SK-N-SH treated with all-trans-retinoic acid at 6 μM for 48 hours (cell line): ENCODE measurements around the gene FHIT.
A peak's percentile ranks its signal among the peaks of the same experiment; 100 is the strongest.

Experiments
- ATAC-seq: fragments of 200-7000 bp; cut with Tn5 transposase; 3 replicates; pipeline ENCODE4 v1.9.1; 2020; ENCODE audit warnings: mild to moderate bottlenecking, moderate library complexity
- ARNTL ChIP-seq: fragments of 450-650 bp; formaldehyde crosslinking; IDR thresholded peaks from 2 replicates; pipeline ENCODE4 v1.5.0; 2020; ENCODE audit warnings: low read depth, mild to moderate bottlenecking, moderate library complexity, borderline replicate concordance
- BACH2 ChIP-seq: fragments of 250-450 bp; sonication (Bioruptor Pico); IDR thresholded peaks from 2 replicates; pipeline ENCODE4 v1.9.0; 2021; ENCODE audit warnings: mild to moderate bottlenecking, borderline replicate concordance
- CSDC2 ChIP-seq: fragments of 250-450 bp; sonication (Bioruptor Pico); IDR thresholded peaks from 2 replicates; pipeline ENCODE4 v1.5.0; 2020; ENCODE audit warnings: mild to moderate bottlenecking, moderate library complexity
- ESRRG ChIP-seq: fragments of 250-450 bp; sonication (Bioruptor Pico); IDR thresholded peaks from 2 replicates; pipeline ENCODE4 v1.6.1; 2021; ENCODE audit warnings: mild to moderate bottlenecking
- GLIS3 ChIP-seq: fragments of 250-450 bp; sonication (Bioruptor Pico); IDR thresholded peaks from 2 replicates; pipeline ENCODE4 v1.5.0; 2020; ENCODE audit warnings: mild to moderate bottlenecking, moderate library complexity
- ISL1 ChIP-seq: fragments of 250-450 bp; sonication (Bioruptor Pico); IDR thresholded peaks from 2 replicates; pipeline ENCODE4 v2.1.2; 2022; ENCODE audit warnings: mild to moderate bottlenecking, moderate library complexity
- RARB ChIP-seq: fragments of 250-450 bp; sonication (Bioruptor Pico); IDR thresholded peaks from 2 replicates; pipeline ENCODE4 v1.8.0; 2021; ENCODE audit warnings: mild to moderate bottlenecking, moderate library complexity
- SNAI2 ChIP-seq: fragments of 250-450 bp; sonication (Bioruptor Pico); IDR thresholded peaks from 2 replicates; pipeline ENCODE4 v1.5.0; 2020; ENCODE audit warnings: mild to moderate bottlenecking, moderate library complexity
- TCF4 ChIP-seq: fragments of 250-450 bp; sonication (Bioruptor Pico); IDR thresholded peaks from 2 replicates; pipeline ENCODE4 v1.8.0; 2021; ENCODE audit warnings: mild to moderate bottlenecking, moderate library complexity, borderline replicate concordance
- TOX ChIP-seq: fragments of 250-450 bp; sonication (Bioruptor Pico); IDR thresholded peaks from 2 replicates; pipeline ENCODE4 v1.8.0; 2021; ENCODE audit warnings: mild to moderate bottlenecking, moderate library complexity, borderline replicate concordance
- ZC3H10 ChIP-seq: fragments of 250-450 bp; sonication (Bioruptor Pico); IDR thresholded peaks from 2 replicates; pipeline ENCODE4 v1.5.1; 2021; ENCODE audit warnings: mild to moderate bottlenecking, moderate library complexity
- ZNF565 ChIP-seq: fragments of 450-650 bp; formaldehyde crosslinking; conservative IDR thresholded peaks from 2 replicates; pipeline ENCODE4 v1.5.0; 2020; ENCODE audit warnings: low read depth, mild to moderate bottlenecking, moderate library complexity
- ZNF8 ChIP-seq: fragments of 450-650 bp; formaldehyde crosslinking; IDR thresholded peaks from 2 replicates; pipeline ENCODE4 v1.5.0; 2020; ENCODE audit warnings: mild to moderate bottlenecking, moderate library complexity
- TF ChIP-seq, protein P1 (sequence below): fragments of 250-450 bp; sonication (Bioruptor Pico); IDR thresholded peaks from 2 replicates; pipeline ENCODE4 v1.5.1; 2020; ENCODE audit warnings: low read depth, mild to moderate bottlenecking, moderate library complexity
- TF ChIP-seq, protein P2 (sequence below): fragments of 250-450 bp; sonication (Bioruptor Pico); IDR thresholded peaks from 2 replicates; pipeline ENCODE4 v1.8.0; 2021; ENCODE audit warnings: low read depth, mild to moderate bottlenecking, moderate library complexity, borderline replicate concordance
- TF ChIP-seq, protein P3 (sequence below): fragments of 250-450 bp; sonication (Bioruptor Pico); IDR thresholded peaks from 2 replicates; pipeline ENCODE4 v1.5.0; 2020; ENCODE audit warnings: mild to moderate bottlenecking, moderate library complexity
- TF ChIP-seq, protein P4 (sequence below): fragments of 250-450 bp; sonication (Bioruptor Pico); IDR thresholded peaks from 2 replicates; pipeline ENCODE4 v1.8.0; 2020; ENCODE audit warnings: mild to moderate bottlenecking, moderate library complexity, borderline replicate concordance
- TF ChIP-seq, protein P5 (sequence below): fragments of 250-450 bp; sonication (Bioruptor Pico); IDR thresholded peaks from 2 replicates; pipeline ENCODE4 v1.5.1; 2021; ENCODE audit warnings: mild to moderate bottlenecking, moderate library complexity

FHIT gene

DNA sequence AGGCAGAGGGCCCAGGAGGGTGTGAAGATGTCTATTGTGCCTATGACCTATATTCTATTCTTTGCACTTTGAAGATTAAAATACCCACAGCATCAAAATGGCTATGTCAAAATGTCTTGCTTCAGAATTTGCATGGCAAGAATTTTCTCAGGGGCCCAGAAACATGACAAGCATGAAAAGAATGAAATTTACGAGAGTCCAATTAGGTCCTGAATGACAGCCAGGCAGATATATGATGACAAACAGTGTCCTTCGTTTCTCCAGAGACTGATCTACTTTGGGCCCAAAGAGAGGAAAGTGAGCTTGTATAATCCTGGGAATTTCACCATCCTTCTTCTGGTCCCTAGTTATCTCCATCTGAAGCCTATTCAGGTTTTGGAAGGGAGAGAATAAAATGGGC lies 609.9 kb downstream of the FHIT start:
- no peak for ATAC-seq
- TF ChIP-seq, protein P1, sequence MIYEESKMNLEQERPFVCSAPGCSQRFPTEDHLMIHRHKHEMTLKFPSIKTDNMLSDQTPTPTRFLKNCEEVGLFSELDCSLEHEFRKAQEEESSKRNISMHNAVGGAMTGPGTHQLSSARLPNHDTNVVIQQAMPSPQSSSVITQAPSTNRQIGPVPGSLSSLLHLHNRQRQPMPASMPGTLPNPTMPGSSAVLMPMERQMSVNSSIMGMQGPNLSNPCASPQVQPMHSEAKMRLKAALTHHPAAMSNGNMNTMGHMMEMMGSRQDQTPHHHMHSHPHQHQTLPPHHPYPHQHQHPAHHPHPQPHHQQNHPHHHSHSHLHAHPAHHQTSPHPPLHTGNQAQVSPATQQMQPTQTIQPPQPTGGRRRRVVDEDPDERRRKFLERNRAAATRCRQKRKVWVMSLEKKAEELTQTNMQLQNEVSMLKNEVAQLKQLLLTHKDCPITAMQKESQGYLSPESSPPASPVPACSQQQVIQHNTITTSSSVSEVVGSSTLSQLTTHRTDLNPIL (CRISPR knock-in tag) = no peak
- TF ChIP-seq, protein P2, sequence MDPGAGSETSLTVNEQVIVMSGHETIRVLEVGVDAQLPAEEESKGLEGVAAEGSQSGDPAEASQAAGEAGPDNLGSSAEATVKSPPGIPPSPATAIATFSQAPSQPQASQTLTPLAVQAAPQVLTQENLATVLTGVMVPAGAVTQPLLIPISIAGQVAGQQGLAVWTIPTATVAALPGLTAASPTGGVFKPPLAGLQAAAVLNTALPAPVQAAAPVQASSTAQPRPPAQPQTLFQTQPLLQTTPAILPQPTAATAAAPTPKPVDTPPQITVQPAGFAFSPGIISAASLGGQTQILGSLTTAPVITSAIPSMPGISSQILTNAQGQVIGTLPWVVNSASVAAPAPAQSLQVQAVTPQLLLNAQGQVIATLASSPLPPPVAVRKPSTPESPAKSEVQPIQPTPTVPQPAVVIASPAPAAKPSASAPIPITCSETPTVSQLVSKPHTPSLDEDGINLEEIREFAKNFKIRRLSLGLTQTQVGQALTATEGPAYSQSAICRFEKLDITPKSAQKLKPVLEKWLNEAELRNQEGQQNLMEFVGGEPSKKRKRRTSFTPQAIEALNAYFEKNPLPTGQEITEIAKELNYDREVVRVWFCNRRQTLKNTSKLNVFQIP (CRISPR knock-in tag) = no peak
- TF ChIP-seq, protein P3, sequence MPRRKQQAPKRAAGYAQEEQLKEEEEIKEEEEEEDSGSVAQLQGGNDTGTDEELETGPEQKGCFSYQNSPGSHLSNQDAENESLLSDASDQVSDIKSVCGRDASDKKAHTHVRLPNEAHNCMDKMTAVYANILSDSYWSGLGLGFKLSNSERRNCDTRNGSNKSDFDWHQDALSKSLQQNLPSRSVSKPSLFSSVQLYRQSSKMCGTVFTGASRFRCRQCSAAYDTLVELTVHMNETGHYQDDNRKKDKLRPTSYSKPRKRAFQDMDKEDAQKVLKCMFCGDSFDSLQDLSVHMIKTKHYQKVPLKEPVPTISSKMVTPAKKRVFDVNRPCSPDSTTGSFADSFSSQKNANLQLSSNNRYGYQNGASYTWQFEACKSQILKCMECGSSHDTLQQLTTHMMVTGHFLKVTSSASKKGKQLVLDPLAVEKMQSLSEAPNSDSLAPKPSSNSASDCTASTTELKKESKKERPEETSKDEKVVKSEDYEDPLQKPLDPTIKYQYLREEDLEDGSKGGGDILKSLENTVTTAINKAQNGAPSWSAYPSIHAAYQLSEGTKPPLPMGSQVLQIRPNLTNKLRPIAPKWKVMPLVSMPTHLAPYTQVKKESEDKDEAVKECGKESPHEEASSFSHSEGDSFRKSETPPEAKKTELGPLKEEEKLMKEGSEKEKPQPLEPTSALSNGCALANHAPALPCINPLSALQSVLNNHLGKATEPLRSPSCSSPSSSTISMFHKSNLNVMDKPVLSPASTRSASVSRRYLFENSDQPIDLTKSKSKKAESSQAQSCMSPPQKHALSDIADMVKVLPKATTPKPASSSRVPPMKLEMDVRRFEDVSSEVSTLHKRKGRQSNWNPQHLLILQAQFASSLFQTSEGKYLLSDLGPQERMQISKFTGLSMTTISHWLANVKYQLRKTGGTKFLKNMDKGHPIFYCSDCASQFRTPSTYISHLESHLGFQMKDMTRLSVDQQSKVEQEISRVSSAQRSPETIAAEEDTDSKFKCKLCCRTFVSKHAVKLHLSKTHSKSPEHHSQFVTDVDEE (CRISPR knock-in tag) = no peak
- TF ChIP-seq SNAI2 (CRISPR knock-in tag) (no peak), RARB (no peak), ESRRG (CRISPR knock-in tag) (no peak), ZNF565 (no peak), TOX (CRISPR knock-in tag) (no peak), ISL1 (no peak), ZC3H10 (no peak)
- TF ChIP-seq, protein P4, sequence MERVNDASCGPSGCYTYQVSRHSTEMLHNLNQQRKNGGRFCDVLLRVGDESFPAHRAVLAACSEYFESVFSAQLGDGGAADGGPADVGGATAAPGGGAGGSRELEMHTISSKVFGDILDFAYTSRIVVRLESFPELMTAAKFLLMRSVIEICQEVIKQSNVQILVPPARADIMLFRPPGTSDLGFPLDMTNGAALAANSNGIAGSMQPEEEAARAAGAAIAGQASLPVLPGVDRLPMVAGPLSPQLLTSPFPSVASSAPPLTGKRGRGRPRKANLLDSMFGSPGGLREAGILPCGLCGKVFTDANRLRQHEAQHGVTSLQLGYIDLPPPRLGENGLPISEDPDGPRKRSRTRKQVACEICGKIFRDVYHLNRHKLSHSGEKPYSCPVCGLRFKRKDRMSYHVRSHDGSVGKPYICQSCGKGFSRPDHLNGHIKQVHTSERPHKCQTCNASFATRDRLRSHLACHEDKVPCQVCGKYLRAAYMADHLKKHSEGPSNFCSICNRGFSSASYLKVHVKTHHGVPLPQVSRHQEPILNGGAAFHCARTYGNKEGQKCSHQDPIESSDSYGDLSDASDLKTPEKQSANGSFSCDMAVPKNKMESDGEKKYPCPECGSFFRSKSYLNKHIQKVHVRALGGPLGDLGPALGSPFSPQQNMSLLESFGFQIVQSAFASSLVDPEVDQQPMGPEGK = no peak

DNA sequence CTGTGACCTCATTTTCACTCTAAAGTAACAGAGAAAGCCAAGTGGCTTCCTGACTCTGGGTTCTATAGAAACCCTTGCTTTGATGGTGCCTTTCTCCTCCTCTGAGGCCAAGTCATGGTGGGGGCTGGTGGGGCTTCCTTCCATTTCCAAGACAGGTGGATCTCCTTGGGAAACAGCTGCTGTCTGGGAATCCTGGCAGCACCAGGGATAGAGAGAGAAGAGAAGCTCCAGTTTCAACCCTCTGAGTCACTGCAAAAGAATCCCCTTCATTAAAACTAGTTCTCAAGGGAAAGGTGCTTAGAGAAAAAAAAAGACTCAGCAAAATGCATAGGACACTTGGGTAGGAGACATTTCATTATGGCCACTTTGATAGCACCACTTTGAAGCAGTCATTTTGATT lies 614.4 kb downstream of the FHIT start:
- TF ChIP-seq, protein P4 = no peak
- TF ChIP-seq, protein P1 (CRISPR knock-in tag) = no peak
- TF ChIP-seq ZNF565 (no peak), ISL1 (no peak), GLIS3 (CRISPR knock-in tag) (no peak), TOX (CRISPR knock-in tag) (no peak), SNAI2 (CRISPR knock-in tag) (no peak), ARNTL (no peak), CSDC2 (CRISPR knock-in tag) (no peak)
- TF ChIP-seq, all 23 proteins: peak for 0
- ATAC-seq = peak; percentile 49; the same call in 1 of the 3 replicates

DNA sequence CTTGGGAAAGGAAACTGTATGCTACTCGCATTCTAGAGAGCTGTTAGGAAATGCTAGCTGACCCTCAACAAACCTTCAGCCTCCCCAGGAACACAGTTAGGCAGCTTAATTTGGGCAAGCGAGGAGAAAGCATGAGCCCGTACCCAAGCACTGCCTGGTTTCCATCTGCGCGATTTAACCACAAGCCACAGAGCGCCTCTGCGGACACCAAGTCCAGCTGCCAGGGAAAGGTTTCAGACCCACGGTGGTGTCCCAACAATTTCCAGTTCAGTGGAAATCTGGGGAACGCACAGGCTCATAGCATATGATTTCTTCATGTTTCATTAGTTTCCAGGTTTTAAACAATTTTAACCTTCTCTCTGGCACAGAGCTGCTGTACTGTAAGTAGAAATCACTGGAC lies 617.6 kb downstream of the FHIT start:
- ATAC-seq = no peak
- TF ChIP-seq ZNF8 (no peak), CSDC2 (CRISPR knock-in tag) (no peak), BACH2 (CRISPR knock-in tag) (no peak), RARB (no peak), ZC3H10 (no peak), TCF4 (no peak), ZNF565 (no peak)
- TF ChIP-seq, protein P1 (CRISPR knock-in tag) = no peak
- TF ChIP-seq, protein P4 = no peak
- TF ChIP-seq, protein P5, sequence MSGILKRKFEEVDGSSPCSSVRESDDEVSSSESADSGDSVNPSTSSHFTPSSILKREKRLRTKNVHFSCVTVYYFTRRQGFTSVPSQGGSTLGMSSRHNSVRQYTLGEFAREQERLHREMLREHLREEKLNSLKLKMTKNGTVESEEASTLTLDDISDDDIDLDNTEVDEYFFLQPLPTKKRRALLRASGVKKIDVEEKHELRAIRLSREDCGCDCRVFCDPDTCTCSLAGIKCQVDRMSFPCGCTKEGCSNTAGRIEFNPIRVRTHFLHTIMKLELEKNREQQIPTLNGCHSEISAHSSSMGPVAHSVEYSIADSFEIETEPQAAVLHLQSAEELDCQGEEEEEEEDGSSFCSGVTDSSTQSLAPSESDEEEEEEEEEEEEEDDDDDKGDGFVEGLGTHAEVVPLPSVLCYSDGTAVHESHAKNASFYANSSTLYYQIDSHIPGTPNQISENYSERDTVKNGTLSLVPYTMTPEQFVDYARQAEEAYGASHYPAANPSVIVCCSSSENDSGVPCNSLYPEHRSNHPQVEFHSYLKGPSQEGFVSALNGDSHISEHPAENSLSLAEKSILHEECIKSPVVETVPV = no peak
